SU-DHL-6 (cell line): Measurements from ENCODE around the gene KCNK16.

ENCODE experiments used
- EZH2phosphoT487 ChIP-seq: fragments of 200-600 bp; sonication (generic), shearing (Covaris generic); conservative IDR thresholded peaks from 2 replicates; pipeline ENCODE4 v1.6.1; 2018; ENCODE audit warnings: mild to moderate bottlenecking, antibody characterized with exemption, low read length, moderate library complexity, mixed read lengths
- TF ChIP-seq, protein P1 (sequence below): fragments of 200-600 bp; sonication (generic); IDR thresholded peaks from one replicate; pipeline ENCODE4 v1.5.1; 2017; ENCODE audit warnings: antibody characterized with exemption, mild to moderate bottlenecking, low read length, moderate library complexity; ENCODE audit not compliant: insufficient read depth, poor library complexity, severe bottlenecking

DNA sequence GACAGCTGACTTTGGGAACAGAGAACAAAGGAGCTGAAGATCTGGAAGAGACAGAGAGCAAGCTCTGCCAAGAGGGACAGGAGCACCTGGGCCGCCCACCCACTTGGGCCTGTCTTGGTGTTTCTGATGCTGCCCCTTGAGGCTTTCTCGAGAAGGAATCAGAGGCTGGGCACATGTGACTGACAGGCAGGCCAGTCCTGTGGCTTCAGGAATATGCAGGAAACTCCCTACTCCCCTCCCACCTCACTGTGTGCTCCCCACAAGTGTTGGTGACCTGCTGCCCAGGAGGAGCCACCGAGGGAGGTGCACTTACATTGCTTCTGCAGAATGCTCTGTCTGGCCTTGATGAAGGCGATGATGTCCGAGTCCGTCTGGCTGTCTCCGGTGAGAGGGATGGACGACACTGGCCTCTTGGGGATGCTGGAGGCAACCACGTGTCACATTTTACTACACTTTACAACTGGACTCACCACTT is 20.9 kb upstream of the KCNK16 start:
- TF ChIP-seq, protein P1, sequence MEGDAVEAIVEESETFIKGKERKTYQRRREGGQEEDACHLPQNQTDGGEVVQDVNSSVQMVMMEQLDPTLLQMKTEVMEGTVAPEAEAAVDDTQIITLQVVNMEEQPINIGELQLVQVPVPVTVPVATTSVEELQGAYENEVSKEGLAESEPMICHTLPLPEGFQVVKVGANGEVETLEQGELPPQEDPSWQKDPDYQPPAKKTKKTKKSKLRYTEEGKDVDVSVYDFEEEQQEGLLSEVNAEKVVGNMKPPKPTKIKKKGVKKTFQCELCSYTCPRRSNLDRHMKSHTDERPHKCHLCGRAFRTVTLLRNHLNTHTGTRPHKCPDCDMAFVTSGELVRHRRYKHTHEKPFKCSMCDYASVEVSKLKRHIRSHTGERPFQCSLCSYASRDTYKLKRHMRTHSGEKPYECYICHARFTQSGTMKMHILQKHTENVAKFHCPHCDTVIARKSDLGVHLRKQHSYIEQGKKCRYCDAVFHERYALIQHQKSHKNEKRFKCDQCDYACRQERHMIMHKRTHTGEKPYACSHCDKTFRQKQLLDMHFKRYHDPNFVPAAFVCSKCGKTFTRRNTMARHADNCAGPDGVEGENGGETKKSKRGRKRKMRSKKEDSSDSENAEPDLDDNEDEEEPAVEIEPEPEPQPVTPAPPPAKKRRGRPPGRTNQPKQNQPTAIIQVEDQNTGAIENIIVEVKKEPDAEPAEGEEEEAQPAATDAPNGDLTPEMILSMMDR = no peak
- TF ChIP-seq EZH2phosphoT487 = no peak
